HG03066 (cell line): ENCODE measurements around the gene VSIG2.

Experiments
- ATAC-seq: cut with Tn5 transposase; IDR thresholded peaks from one replicate; pipeline ENCODE4 v1.9.1; 2021; ENCODE audit warnings: low read depth; ENCODE audit not compliant: unreplicated experiment

The VSIG2 gene

GRCh38 chr11:124748481-124749343 is 3.3 kb downstream of the VSIG2 start:
- no peak for ATAC-seq

DNA sequence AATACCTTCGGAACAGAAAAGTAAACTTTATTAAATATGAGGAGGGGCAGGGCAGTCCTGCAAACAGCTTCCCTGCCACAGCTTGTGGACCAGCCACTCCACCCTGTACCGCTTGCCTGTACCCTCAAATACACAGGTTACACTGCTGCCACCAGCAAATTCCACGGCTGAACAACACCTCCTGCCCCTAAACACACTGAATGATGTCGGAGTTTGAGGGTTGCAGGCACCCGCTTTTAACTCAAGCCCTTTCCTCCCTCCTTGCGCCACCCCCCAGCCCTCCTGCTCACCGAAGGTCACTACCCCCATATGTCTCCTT is 4.0 kb downstream of the VSIG2 start:
- no peak for ATAC-seq

- ATAC-seq = no peak
Observed at GRCh38 chr11:124747406-124748099, 4.5 kb downstream of the VSIG2 start.

DNA sequence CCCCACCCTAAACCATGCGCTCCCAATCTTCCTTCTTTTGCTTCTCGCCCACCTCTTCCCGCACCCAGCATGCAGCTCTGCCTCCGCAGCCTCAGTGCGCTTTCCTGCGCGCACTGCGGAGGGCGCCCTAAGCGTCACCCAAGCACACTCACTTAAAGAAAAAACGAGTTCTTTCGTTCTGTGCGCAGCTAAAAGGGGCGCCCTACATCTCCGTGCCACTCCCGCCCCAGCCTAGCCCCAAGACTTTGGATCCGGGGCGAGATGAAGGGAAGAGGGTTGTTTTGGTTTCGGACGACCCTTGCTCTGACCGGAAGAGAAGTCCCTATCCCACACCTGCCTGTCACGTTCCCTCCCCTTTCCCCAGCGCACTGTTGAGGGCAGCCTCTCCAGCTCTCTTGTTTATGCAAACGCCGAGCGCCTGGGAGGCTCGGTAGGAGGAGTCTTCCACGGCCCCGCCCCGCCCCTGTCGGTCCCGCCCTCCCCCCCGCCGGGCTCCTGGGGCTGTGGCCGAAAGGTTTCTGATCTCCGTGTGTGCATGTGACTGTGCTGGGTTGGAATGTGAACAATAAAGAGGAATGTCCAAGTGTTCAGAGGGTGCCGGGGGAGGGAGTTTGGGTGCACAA is 5.3 kb downstream of the VSIG2 start:
- ATAC-seq = peak; percentile 88

DNA sequence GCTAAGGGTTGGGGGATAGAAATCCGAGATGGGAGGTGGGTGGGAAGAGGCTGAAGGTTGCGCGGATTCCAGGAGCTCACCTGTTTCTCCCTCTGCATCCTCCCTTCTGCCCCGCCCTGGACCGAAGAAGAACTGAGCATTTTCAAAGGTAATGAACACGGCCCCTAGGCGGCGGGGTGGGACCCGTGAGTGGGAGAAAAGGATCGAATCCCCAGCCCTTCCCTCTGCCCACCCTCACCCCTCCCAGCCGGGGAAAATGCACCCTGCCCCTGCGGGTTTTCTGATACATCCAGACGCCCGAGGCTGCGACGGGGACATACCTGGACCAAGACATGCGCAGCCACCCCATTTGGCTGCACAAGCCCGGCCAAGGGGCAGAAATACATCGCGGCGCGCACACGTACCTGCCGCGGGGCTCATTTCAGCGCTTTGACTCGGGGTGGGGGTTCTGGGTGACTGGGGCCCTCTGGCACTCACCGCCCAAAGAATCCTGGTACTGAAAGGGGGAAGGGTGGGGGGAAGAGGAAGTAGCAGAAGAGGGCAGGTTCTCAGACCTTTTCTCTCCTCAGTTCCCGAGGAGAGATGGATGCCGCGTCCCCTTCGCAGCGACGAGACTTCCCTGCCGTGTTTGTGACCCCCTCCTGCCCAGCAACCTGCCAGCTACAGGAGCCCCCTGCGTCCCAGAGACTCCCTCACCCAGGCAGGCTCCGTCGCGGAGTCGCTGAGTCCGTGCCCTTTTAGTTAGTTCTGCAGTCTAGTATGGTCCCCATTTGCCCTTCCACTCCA is 6.0 kb downstream of the VSIG2 start:
- ATAC-seq = peak; percentile 25

DNA sequence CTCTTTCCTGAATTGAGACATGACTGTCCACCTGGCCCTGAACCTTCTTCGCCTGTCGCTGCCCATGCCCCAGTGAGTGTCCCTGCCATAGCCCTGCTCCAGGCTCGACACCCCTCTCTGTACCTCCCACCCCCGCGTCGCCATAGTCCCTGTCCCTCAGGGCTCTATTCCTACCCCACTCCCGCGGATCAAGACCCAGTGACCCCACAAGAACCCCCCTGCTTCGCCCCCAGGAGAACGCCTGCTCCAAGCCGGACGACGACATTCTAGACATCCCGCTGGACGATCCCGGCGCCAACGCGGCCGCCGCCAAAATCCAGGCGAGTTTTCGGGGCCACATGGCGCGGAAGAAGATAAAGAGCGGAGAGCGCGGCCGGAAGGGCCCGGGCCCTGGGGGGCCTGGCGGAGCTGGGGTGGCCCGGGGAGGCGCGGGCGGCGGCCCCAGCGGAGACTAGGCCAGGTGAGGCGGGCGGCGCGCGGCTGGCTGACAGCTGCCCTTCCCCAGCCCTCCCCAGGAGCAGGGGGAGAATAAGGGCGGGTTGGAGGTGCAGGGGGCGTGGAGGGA is 6.7 kb downstream of the VSIG2 start:
- no peak for ATAC-seq

GRCh38 chr11:124743050-124743449 is 9.0 kb downstream of the VSIG2 start:
- no peak for ATAC-seq

GRCh38 chr11:124742555-124742954 is 9.5 kb downstream of the VSIG2 start:
- ATAC-seq = no peak

GRCh38 chr11:124740277-124740882 is 11.7 kb downstream of the VSIG2 start:
- ATAC-seq = peak; percentile 48

DNA sequence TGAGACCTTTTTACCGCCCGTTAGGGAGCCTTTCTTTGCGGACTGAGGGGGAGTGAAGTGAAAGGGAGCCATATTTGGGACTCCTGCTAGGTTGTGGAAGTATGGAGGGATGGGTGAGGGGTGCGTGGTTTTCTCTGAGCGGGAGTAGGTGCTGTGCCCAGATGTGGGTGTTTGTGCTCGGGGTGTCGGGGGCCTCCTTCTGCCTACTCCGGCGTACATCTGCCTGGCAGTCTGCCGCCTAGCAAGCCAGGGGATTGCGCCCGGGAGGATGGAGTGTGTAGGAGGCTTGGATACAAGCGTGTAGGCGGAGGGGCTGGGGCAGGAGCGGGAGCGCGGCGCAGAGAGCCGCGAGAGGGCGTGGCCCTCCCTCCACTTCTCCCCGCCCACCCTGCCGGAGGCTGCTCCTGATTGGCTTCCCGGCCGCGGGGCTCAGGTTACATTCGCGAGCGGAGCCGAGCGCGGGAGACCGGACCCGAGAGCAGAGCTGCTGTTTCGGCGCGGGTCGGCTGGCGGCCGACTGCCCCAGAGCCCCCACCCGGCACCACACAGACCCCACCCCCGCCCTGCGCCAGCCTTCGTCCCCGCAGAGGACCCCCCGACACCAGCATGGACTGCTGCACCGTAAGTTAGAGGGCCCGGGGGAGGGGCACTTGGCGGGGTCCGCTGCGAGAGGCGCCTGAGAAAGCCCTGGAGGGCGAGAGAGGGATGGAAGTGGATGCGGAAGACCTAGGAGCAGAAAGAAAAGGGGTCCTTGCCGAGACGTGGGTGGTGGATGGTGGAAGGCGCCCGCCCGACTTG is 12.4 kb downstream of the VSIG2 start, which contains the start of gene NRGN:
Gene NRGN (plus strand): TSS at position 464 of the 798 bp plus-strand sequence. CDS start 143 bp downstream, at position 607.
- ATAC-seq = peak; percentile 96

DNA sequence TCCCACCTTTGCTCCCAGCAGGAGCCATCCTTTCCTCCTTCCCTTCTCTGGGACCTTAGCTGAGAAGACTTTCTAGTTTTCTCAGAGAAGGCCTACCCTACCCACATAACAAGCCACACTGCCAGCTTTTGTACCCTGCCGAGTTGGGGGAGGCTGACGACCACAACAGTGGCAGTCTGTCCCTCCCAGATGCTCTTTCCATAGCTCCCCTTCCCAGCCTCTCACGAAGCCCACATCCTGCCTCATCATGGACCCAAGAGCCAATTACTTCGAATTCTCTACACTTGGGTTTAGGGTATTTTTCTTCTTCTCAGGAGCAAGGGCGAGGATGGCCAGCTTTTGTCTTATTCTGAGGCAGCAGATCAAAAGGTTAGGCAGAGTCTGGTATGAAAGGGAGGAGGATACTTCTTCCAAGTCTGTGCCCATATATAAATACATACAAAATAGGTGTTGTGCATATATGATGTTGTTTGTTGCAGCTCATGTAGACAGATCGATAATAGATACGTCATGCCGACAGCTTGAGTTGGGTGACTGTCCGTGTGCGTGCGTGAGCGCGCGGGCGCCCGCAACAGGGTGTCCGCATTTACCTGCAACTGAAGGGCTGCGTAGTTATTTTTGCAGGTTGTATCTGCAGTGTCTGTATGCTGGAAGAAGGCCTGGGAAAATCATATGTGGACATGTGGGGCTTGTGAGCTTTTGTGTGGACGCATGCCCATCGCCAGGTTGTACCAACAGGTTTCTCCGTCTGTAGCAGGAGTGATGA is 13.2 kb downstream of the VSIG2 start:
- ATAC-seq = no peak

- no peak for ATAC-seq
Observed at GRCh38 chr11:124737638-124738305, 14.3 kb downstream of the VSIG2 start.

- no peak for ATAC-seq
Observed at GRCh38 chr11:124736736-124737135, 15.3 kb downstream of the VSIG2 start.

DNA sequence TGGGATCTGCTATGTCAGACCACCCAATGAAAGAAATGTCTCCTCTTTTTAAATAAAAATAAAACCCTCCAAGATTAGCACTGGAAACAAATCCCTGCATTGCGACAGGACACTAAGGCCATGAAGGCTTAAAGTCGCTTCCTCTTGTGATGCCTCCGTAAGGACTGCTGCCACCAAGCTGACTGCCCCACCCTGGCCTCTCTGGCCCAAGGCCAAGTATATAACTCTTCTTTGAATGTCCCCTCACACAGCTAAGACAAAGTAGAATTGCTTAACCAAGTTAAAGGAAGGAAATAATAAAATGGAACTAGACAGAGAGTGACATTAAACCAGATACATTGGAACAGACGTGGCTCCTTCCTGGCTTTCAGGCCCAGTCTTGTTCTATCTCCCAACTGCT is 19.8 kb downstream of the VSIG2 start:
- no peak for ATAC-seq

DNA sequence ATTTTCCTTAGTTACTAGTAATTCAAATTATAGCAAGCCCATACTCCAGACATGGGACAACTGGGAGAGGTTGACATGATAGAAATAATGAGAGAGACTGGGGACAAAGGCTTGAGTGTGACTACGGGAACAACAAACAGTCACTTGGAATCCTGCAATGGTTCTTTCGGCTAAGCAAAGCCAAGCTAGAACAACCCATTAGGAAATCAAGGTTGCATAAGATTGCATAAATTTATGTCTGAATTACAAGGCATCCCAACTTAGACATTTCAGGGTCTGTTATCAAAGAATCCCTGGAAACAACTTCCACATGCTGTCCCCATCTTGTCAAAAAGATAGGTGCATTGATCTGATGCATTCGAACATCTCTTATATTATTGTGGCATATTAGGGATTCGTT is 22.5 kb downstream of the VSIG2 start:
- no peak for ATAC-seq

- no peak for ATAC-seq
Observed at GRCh38 chr11:124728134-124728533, 23.9 kb downstream of the VSIG2 start.

- no peak for ATAC-seq
Observed at GRCh38 chr11:124727474-124727873, 24.6 kb downstream of the VSIG2 start.

DNA sequence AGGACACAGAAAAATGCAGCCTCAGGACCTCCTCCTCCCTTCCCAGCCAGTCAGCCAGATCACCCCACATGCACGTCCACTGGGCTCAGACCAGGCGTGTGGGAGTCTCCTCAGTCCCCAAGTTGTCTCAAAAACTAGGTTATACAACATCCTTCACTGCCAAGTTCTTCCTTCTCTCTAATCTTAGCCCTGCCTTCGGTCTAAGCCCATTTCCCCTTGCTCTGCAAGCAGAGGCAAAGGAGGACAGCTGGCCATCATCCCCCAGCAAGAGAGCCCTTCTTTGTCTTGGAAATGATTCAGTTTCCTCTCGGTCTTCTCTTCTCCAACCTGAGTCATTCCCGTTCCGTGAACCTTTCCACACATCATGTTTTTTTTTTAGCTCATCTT is 26.3 kb downstream of the VSIG2 start:
- peak; percentile 19 for ATAC-seq
